HG02571 (cell line): ENCODE results near the gene RUNX1.

ENCODE experiments used
- ATAC-seq: cut with Tn5 transposase; IDR thresholded peaks from one replicate; pipeline ENCODE4 v1.9.1; 2021; ENCODE audit warnings: mild to moderate bottlenecking, moderate library complexity; ENCODE audit not compliant: unreplicated experiment

The RUNX1 gene

GRCh38 chr21:34886240-34887104 is 162.6 kb downstream of the RUNX1 start:
- no peak for ATAC-seq

- ATAC-seq: no peak
Observed at GRCh38 chr21:34885626-34886239, 163.4 kb downstream of the RUNX1 start.

GRCh38 chr21:34885125-34885524 is 164.0 kb downstream of the RUNX1 start:
- no peak for ATAC-seq

GRCh38 chr21:34884346-34884929 is 164.7 kb downstream of the RUNX1 start:
- no peak for ATAC-seq

- no peak for ATAC-seq
Observed at GRCh38 chr21:34883491-34884271, 165.4 kb downstream of the RUNX1 start.

- ATAC-seq: no peak
Observed at GRCh38 chr21:34882719-34883131, 166.4 kb downstream of the RUNX1 start.

- ATAC-seq: no peak
Observed at GRCh38 chr21:34881839-34882371, 167.2 kb downstream of the RUNX1 start.

GRCh38 chr21:34881421-34881820 is 167.7 kb downstream of the RUNX1 start:
- ATAC-seq: no peak

- ATAC-seq: no peak
Observed at GRCh38 chr21:34880401-34880800, 168.7 kb downstream of the RUNX1 start.

GRCh38 chr21:34878940-34879339 is 170.2 kb downstream of the RUNX1 start:
- no peak for ATAC-seq

GRCh38 chr21:34878501-34878900 is 170.6 kb downstream of the RUNX1 start:
- ATAC-seq: no peak

GRCh38 chr21:34877485-34878128 is 171.5 kb downstream of the RUNX1 start:
- no peak for ATAC-seq

GRCh38 chr21:34875830-34876229 is 173.3 kb downstream of the RUNX1 start:
- ATAC-seq: no peak

- no peak for ATAC-seq
Observed at GRCh38 chr21:34874684-34875513, 174.2 kb downstream of the RUNX1 start.

- no peak for ATAC-seq
Observed at GRCh38 chr21:34871026-34871908, 177.8 kb downstream of the RUNX1 start.

- no peak for ATAC-seq
Observed at GRCh38 chr21:34870246-34870645, 178.9 kb downstream of the RUNX1 start.

- ATAC-seq: no peak
Observed at GRCh38 chr21:34869545-34869944, 179.6 kb downstream of the RUNX1 start.

GRCh38 chr21:34867785-34868184 is 181.3 kb downstream of the RUNX1 start:
- no peak for ATAC-seq
